GM19035 (cell line): Measurements from ENCODE around the gene AURKAIP1.
A peak's percentile ranks its signal among the peaks of the same experiment; 100 is the strongest.
"Not testable (repeated sequence)": the region's sequence is repeated elsewhere in the genome, so short reads cannot be mapped to it uniquely, and the experiment has no call there.

Source experiments
- ATAC-seq: cut with Tn5 transposase; IDR thresholded peaks from one replicate; pipeline ENCODE4 v1.9.1; 2021; ENCODE audit not compliant: unreplicated experiment

The AURKAIP1 gene

DNA sequence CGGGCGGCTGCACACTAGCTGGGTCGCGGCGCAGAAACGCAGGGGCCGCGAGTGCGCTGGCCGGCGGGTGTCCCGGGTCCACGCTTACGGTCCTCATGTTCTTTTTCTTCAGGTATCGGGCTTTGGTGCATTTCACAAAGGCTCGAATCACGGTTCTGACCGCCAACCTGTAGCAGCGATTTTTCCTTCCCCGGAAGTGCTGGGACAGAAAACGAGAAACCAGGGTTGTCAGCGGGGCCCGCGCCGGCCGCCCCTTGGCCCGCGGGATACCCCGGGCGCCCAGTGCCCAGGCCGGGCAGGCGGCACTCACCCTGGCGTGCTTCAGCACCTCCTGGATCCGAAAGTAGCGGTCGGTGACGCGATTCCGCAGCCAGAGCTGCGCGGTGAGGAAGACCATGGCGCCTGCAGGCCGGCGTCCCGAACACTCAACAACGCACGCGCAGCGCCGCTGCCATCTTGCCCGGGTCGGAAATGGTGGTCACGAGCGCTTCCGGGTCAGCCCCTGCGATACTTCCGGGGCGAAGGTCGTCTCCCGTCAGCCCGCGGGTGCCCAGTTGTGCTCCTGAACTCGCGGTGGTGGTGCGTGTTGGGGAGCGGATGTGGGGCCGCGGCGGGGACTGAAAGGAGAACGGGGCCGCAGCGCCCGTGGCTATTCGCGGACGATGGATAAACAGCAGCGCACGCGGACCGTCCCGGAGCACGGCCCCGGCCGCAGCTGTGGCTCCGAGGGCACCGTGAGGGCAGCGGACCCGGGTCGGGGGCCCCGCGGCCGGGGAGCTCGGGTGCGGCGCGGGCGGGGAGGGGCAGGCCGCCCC lies 32.0 kb upstream of the AURKAIP1 start, which contains the start of gene MRPL20:
Gene MRPL20, minus strand, starts transcription at position 473 of the 815 bp plus-strand sequence. Its CDS starts 76 bp downstream, at position 397.
- ATAC-seq, result peak; percentile 94

DNA sequence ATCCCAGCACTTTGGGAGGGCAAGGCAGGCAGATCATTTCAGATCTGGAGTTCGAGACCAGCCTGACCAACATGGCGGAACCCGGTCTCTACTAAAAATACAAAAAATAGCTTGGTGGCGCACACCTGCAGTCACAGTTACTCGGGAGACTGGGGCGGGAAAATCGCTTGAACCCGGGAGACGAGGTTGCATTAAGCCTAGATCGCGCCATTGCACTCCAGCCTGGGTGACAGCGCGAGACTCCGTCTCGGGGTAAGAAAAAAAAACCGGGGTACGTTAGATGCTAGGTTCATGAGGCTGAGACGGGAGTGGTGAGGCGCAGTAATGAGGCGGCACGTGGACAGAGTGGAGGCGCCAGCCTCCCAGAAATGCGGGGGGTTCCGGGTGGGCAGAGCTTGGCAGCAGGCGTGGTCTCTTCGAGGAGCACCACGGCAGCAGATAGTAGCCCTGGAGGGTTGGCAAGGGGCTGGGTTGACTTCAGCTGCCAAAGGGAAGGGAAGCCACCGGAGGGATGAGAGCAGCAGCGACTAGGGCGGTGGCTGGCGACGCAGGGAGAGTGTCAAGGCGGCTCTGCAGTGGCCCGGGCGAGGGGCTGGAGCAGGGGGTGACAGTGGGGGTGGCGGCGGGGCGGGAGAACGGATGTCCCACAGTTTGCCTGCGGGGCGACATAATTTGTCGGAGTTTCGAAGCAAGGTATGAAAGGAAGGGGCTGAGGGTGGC lies 31.3 kb upstream of the AURKAIP1 start:
- ATAC-seq, result no peak

DNA sequence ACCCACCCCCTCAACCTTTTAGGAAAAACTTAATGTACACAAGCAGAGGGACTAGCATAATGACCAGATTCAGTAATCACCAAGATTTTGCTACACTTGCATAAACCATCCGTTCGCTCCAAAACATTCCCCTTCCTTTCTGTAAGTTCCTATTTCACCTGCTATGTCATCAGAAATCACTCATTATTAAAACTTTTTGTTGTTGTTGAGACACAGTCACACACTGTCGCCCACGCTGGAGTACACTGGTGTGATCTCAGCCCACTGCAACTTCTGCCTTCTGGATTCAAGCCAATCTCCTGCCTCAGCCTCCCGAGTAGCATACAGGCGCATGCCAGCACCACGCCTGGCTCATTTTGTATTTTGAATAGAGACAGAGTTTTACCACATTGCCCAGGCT lies 28.6 kb upstream of the AURKAIP1 start:
- no peak for ATAC-seq

DNA sequence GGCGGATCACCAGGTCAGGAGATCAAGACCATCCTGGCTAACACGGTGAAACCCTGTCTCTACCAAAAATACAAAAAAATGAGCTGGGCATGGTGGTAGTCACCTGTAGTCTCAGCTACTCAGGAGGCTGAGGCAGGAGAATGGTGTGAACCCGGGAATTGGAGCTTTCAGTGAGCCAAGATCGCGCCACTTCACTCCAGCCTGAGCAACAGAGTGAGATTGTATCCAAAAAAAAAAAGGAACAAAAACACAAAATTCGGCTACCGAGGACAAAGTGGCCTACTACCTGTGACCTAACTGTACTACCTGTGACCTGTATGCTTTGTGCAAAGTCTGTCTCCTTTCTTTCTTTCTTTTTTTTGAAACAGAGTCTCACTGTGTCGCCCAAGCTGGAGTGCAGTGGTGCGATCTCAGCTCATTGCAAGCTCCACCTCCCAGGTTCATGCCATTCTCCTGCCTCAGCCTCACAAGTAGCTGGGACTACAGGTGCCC lies 27.9 kb upstream of the AURKAIP1 start:
- ATAC-seq, result not testable (repeated sequence)

DNA sequence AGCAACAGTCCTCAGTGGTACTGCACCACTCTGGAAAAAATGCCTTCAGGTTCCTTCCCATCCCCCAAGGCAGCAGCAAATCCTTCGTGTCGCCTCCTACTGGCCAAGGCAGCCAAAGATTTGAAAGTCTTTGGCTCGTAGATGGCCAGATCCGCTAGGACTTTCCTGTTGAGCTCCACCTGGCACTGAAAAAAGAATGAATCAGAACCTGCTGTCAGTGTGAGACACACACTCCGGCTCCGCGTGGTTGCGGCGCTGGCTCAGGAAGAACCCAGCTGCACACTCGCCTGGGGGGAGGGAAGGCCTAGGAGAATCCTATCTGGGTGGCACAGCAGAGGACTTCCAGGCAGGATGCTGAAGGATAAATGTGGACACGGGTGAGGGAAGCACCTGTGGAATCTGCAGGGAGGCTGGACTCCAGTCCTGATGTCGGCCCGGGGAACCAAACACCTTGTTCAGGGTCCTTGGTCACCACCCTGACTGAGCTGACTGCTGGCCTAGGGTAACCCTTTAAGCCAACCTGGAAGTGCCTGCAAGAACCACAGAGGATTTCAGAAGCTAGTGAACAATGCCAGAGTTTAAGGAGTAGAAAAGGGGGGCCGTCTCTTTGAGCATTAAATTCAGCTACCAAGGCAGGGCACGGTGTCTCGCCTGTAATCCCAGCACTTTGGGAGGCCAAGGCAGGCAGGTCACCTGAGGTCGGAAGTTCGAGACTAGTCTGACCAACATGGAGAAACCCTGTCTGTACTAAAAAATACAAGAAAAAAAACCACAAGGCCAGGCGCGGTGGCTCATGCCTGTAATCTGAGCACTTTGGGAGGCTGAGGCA lies 27.3 kb upstream of the AURKAIP1 start:
- no peak for ATAC-seq

DNA sequence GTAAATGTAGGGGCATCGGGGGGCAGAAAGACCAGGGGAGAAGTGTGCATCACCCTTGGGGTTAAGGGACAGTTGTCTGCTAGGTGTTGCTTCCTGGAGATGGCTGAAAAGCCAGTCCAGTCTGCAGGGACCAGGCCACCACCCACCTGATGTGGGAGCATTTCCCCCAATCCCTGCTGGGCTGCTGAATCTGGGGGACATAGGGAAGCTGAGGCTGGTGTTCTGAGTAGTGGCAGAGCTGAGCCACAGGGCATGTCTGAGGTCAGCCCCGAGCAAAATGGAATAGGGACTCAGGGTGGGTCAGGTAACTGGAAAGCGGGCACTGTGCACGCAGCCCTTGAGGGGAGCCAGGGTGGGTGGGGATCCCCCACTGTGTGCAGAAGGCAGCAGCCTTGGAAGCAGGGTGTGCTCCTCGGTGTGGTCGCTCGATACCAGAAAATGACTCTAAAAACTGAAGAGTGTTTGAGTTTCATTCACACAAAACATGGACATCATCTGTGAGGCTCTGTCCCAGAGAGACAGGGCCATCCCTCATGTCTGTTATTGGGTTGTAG lies 26.5 kb upstream of the AURKAIP1 start:
- no peak for ATAC-seq

DNA sequence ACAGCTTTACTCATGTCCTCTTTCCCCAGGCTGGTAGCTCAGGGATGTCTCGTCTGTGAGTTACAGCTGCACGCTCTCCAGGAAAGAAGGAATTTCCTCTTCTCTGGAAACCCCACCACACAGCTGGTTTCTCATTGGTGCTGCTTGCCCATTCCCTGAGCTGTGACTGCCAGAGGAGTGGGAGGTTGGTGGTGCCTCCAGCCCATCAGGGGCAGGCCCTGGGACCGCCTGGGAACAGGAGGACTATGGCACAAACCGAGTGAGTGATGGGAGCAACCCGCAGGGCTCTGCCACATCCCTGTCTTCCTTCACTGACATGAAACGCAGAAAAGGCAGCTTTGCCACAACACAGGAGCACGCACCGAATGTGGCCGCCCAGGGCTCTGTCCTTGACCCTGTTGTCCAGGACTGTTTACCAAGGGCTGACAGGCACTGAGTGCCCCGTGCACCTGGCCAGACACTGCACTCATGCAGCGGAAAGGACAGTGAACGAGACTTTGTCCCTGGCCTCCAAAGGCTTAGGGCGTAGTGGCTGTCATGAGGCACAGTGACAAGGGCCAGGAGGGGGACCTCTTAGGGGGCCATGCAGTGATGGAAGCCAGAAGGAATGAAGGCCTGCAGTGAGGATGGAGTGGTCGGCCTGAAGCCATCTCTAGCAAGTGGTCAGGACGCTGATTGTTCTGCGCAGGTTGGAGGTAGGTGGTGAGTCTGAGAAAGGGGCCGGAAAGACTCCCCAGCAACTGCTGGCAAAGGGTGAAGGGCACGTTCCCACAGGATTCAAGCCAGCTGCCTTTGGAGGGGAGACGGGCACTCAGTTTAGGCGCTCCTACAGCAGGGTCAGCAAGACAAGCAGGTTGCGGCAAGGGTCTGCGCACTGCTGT lies 25.8 kb upstream of the AURKAIP1 start:
- no peak for ATAC-seq

DNA sequence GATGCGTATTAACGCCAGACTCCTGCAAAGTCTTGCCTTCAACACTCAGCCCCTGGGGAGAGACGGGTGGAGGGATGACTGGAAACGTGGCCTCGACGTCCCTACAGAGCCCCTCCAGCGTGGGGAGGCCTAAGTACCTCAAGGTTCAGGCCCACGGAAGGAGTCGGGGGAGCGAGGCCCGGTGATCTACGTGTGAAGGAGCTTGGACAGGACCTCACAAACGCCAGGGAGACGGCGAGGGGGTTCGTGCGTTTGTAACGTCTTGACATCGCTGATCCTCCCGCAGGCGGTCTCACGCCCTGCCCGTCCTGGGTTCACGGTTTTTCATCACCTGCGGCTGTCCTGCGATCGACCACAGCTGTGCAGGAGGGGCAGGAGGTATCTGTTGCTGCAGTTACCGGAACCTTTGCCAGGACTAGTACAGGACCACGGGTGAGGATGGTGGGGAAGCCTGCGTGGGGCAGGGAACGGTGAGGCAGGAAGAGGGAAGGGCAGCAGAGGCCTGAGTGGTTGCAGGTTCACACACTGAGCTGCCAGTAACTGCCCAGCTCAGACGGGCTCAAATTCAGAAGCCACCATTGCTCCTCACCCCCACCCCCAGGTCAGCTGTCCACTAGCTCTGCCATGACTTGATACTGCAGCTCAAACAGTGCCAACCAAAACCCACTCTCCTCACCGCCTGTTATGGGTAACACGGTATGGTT lies 25.0 kb upstream of the AURKAIP1 start:
- peak; percentile 8 for ATAC-seq

DNA sequence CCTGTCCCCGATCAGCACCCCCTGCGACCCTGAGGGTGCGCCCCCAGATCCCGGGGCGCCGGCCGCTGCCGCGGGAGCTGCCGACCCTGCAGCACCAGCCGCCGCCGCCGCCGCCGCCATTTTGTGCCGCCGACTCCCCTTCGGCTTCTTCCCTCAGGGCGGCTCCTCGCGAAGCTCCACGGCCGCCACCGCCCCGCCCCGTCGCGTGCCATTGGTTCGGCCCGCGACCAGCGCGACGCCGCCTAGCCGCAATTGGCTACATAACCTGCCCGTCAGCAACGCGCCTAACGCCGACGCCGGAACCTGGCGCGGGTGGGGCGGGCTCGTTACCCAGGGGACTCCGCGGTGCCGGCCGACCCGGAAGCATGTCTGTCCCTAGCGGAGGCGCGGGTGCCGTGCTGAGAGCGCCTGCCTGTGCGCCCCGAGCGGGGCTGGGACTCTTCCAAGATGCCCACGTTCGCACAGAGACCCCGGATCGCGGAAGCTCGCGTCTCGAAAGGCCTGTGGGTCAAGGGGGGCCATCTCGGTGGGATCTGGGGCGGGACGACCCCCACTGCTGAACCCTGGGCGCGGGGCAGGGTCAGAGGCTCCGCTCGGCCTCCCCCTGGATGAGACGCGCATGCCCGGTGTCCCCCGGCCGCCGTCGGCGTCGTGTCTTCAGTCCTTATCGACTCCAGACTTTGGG lies 24.3 kb upstream of the AURKAIP1 start, which contains the start of gene CCNL2:
Gene CCNL2, minus strand, starts transcription at position 149 of the 685 bp plus-strand sequence. Its CDS starts 29 bp downstream, at position 120.
- peak; percentile 89 for ATAC-seq

DNA sequence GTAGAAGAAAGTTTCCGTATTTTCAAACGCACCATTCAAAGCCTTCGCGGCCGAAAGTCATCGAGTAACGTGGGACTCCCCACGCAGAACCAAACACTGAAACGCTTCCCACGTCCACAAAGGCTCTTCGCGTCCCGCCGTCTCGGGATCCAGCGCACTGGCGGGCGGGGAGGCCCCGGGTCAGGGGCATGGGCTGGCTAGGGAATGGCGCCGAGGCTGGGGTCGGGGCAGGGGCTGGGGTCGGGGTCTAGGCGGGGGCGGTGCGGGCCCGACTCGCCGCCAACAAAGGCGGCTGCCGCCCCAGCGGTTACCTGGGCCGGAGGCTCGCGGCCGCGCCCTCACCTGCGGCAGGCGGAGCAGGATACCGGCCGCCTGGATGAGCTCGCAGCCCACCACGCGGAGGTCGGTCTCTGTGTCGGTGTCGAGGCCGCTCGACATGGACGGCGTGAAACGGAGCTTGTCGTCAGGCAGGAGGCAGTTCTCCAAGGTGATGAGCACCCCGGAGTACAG lies 23.7 kb upstream of the AURKAIP1 start:
- peak; percentile 8 for ATAC-seq

DNA sequence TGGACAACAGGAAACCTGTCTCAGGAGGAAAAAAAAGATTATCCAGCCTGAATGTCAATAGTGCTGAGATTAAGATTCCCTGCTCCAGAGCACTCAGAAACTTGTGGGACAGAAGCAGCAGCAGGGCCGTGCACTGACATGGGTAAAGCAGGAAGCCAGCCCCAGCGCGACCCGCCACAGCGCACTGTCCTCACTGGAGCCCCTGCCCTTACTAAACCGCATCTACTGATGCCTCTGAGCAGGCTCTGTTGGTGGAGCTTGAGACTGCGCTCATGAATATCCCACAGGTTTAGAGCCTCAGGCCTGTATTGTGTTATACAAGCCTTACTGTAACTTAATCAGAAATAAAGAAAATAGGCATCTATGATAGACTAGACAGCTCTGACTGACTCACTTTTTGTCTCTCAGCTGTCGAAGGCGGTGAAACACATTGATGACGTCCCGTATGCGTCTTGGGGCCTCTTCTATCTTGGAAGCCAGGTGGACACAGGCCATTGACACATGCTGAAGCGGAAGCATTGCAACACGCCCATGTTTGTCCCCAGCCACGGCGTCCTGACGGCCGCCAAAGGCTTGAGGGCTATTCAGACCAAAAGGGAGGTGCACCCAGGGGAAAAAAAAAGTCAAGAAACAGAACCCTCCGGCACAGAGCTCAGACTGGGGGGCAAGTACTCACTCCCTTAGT lies 23.0 kb upstream of the AURKAIP1 start:
- ATAC-seq, result no peak

DNA sequence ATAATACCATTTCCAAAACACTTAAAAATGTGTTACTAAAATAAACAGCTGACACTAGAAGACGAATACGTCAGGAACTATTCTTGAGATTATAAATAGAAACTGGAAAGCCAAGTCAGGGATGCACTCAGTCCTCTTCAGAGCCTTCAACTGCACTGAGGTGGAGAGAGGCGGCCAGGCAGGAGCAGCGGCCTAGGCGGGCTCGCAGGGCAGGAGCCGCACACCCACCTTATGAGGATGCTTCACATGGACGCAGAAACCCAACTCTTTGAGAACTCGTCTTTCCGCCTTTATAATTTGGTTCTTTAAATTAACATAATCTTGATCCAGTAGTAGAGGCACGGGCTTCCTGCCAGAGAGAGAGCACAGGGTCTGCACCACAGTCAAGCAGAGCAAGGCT lies 20.2 kb upstream of the AURKAIP1 start:
- ATAC-seq, result no peak

DNA sequence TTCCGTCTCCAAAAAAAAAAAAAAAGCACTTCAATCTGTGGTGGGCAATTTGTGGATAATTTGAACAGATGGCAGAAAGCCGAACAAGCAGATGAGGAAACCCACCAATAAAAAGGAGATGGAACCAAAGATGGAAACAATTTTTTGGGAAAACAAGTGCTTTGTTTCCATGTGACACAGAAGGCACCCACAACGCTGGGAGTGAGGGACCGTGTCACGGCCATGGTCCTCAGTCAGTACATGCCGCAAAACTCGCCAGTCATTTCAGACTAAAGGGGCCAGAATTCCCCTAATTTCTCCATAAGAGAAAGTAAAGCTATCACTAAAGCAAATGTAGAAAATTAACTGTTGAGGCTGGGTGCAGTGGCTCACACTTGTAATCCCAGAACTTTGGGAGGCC lies 19.1 kb upstream of the AURKAIP1 start:
- no peak for ATAC-seq

DNA sequence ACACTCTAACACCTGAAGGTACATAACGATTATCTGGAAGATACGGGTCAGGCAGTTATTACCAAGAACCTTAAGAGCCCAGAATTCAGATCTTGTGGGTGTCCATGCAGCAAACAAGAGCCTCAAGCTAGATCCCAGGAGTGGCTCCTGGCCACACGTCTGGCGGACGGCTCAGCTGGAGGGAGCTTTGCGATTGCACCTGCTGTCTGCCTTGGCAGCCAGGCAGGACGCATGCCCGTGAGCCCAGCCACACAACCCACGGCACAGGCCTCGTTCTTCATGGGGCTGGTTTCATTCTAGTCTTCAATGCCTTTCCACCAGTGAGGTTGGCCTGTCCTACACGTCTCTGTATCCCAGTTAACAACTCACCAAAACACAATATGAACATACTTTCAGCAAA lies 18.4 kb upstream of the AURKAIP1 start:
- ATAC-seq, result no peak

DNA sequence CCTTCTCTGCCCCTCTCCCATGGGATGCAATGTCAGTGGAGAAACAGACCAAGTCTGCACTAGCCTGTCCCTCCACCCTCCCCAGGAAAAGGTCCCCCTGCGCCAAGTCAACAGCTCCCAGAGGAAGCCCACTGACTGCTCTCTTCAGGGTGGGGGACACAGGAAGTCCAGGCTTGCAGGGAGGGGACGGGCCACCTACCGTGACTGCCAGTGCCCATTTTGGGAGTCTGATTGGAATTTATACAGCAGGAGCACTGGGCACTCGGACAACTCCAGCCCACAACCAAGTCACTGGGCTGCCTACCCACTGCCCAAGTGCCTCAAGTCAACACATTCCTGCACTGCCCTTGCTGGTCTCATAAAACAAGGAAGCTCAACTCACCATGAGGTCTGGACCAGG lies 18.0 kb upstream of the AURKAIP1 start:
- ATAC-seq, result no peak

DNA sequence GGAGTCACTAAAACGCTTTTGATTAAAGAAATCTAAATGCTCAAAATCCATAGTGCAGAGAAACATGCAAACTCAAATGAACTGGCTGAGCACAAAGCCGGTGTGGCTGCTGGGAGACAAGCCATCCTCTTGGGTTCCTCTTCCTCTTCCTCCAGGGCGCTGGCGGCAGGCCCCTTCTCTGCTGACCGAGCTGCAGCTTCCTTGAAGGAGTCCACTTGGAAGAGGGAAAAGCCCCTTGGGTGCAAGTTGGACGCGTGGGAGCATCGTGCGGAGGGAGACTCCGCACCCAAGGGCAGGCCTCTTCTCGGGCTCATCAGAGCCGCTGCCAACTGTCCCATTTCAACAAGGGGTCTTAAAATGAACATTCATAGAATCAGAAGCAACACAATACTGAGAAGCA lies 16.2 kb upstream of the AURKAIP1 start:
- ATAC-seq, result no peak

DNA sequence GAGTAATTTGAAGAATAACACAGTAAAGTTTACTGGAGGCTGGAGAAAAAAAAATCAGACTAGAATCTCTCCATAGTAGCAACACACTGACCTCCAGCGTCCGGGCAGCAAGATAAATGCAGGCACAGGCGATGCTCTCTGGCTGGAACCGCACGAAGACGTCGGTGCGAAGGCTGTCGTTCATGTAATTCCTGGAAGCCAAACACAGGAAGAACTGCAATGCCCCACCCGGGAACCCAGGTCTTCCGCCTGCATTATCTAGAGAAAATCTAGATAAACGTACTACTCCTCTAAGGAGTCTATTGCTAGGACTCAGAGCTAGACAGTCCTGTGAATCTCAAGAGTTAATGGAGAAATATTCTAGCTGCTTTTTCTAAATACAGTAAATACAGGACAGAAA lies 15.7 kb upstream of the AURKAIP1 start:
- ATAC-seq, result no peak

DNA sequence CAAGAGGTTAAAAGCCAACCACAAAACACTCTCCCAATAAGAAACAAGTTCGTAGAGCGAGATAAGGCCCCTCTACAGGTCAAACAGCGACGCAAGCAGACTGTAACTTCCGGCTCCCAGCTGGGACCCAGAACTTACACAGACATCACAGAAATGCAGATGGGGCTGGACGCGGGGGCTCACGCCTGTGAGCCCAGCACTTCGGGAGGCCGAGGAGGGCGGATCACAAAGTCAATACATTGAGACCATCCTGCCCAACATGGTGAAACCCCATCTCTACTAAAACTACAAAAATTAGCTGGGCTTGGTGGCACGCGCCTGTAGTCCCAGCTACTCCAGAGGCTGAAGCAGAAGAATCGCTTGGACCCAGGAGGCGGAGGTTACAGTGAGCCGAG lies 13.1 kb upstream of the AURKAIP1 start:
- no peak for ATAC-seq
